Skeletal muscle cell (primary cell): Measurements from ENCODE around the gene MSL1.

ENCODE experiments used
- DNase-seq: peaks from one replicate; pipeline ENCODE4 v3.0.0-alpha.2; 2010; ENCODE audit warnings: low read depth
- H3K4me3 ChIP-seq: 2 replicates; pipeline ENCODE4 v1.5.1; 2011; ENCODE audit warnings: low read depth, mild to moderate bottlenecking, control low read depth, low read length, moderate library complexity

The MSL1 gene

GRCh38 chr17:40103071-40103661 is 18.6 kb upstream of the MSL1 start:
- no peak for DNase-seq
- H3K4me3 ChIP-seq: no peak overlapping the region

DNA sequence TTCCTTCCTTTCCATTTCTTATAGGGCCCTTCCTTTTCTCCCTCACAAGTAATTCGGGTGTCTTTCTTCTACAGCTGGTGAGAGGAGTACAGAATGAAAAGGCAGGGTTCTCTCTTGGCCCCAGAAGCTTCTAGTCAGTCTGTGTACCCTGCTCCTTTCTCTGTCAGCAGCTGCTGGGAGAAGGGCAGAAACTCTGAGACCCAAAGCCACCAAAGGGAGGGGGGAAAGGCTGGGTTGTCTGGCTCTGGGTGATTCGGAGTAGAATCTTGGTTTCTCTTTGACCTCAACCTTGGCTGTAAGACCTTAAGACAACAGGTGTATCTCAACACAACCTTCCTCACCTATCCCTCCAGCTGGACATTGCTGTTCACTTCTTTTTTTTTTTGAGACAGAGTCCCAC is 18.1 kb upstream of the MSL1 start:
- H3K4me3 ChIP-seq: no peak overlapping the region
- DNase-seq: no peak

DNA sequence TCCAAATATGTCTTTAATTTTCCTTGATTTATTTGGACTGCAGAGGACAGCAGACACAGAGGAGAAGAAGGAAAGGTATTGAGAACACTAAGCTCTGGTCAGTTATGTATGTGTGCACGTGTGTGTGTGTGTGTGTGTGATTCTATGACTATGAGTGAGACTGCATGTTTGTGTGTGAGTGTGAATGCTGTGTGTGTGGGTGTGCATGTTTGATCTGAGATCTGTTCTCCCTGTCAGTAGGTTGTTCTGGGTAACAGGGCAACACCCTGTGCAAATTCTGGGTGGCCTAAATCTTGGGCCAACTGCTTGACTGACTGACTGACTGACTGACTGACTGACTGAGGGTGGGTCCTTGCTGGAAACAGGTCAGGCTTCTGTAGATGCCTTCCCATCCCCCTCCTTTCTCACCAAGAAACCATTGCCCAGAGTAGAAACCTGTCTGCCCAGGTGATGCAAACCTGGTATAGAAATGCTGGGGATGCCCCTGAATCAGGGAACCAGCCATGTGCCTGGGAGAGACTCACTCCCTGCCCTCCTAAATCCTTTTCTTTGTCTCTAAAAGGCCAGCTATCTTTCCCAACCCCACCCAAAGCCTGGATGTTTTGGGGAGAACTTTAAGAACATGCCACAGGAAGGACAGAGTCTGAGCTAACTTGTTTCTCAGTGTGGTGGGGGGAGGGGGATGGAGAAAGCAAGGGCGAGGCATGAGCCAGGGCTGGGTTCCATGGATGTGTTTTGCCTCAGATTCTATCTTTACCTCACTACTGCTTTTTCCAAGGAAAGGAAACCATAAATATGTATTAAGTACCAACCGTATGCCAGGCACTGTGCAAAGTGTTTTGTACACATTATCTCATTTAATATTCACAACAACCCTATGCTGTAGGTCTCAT is 16.9 kb upstream of the MSL1 start:
- no peak for DNase-seq
- H3K4me3 ChIP-seq: no peak overlapping the region

- no peak for DNase-seq
- no peak overlapping the region for H3K4me3 ChIP-seq
These were observed 15.7 kb upstream of the MSL1 start for GRCh38 chr17:40105861-40106759.

GRCh38 chr17:40106760-40107521 is 14.8 kb upstream of the MSL1 start:
- no peak for DNase-seq
- H3K4me3 ChIP-seq: no peak overlapping the region

- no peak for DNase-seq
- H3K4me3 ChIP-seq: no peak overlapping the region
These were observed 14.1 kb upstream of the MSL1 start for GRCh38 chr17:40107522-40108174.

DNA sequence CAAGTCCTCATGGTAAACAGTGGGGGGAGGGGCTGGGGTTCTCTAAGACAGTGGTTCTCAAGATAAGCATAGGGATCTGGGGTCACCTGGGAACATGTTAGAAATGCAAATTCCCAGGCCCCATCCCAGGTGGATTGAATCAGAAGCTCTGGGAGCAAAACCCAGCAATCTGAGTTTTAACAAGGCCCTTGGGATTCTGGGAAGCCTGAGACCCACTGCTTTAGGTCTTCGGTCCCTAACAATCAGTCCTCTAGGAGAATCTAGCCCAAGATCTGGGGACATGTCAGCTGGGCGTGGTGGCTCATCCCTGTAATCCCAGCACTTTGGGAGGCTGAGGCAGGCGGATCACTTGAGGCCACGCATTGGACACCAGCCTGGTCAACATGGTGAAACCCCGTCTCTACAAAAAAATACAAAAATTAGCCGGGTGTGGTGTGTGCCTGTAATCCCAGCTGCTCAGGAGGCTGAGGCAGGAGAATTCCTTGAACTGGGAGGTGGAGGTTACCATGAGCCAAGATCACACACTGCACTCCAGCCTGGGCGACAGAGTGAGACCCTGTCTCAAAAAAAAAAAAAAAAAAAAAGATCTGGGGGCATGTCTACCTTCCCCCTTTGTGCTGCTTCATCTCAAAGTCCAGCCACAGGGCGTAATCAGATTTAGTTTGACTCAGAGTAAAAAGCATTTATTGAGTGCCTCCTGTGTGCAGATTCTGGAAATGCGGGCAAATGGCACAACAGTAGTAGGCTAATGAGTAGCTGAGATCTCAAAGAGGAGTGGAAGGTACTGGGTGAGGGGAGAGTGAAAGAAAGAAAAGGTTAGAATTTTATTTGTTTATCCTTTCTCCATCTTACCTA is 12.6 kb upstream of the MSL1 start:
- no peak for DNase-seq
- no peak overlapping the region for H3K4me3 ChIP-seq

DNA sequence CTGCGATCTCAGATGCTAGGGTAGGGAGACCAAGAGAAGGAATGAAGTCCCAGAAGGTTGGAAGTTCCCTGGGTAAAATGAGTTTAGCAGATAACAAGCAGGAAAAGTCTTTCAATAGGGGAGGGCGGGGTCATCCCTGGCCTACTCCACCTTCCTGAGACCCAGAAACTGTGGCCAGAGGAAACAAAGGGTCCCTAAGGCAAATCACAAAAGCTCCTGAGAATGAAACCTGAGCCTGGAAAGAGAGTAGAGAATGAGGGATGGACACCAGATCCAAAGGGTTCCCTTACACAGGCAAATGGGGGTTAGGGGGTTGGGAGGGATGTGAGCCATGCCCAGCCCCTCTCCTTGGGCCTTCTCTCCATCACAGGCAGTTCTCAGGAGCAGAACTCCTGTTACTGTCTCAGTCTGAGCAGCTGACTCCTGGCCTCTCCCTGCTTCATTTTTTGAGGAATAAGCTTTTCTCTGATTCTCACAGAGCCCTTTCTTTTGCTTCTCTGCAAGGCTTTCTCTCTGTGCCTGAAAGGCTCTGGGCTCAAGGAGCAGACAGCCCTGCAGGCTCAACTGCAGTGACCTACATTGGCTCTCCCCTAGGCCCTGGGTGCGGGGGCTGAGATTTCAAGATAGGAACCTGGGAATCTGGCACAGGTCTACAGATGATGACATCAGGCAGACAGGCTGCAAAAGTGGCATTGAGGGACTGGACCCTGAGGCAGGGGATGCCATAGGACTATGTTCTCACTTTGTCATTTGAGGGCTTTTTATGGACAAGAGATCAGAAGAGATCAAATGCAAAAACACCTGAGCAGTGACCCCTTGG is 11.5 kb upstream of the MSL1 start:
- no peak for DNase-seq
- H3K4me3 ChIP-seq: no peak overlapping the region

DNA sequence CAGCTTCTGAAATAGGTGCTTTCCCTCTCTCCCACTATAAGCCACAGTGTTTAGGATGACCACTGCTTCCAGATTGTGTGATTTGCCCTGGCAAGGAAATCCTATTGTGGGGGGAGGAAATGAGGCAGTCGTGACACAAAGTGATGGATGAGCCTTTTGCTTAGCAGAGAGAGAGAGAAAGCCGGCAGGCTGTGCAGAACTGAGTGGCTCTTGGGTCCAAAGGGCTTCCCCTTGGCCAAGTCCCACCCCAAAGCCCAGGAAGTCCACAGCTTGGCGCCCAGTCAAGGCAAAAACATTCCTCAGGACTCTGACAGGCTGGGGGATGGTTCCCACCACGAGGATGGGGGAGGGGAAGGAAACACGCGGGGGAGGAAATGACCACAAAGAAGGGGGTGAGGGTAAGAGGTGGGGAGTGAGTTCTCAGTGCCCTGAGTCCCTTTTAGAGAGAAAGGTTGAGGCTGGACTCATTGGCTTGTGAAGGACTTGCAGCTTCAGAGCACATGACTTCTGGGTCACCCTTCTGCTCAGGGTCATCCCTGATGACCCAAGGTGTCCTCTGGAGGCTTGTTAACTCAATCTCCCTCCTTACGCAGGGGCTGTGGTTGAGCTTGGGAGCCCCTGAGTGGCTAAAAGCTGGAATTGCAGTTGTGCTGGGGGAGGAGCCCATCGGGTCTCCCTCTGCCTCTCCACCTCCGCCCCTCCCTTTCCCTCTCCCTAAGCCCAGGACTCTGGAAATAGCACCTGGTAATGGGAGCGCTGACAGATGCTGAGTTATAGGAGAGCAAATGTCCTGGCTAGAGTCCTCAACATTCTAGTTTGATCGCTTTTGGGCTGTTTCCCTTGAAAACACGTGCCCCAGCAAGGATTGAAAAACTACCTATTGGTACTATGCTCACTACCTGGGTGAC is 10.3 kb upstream of the MSL1 start:
- H3K4me3 ChIP-seq: peak overlapping the region; percentile 7

GRCh38 chr17:40112191-40112711 is 9.5 kb upstream of the MSL1 start:
- no peak for DNase-seq
- no peak overlapping the region for H3K4me3 ChIP-seq

More for the DNA sequence above, 10.3 kb upstream of the MSL1 start:
- peak; percentile 89 for DNase-seq

DNA sequence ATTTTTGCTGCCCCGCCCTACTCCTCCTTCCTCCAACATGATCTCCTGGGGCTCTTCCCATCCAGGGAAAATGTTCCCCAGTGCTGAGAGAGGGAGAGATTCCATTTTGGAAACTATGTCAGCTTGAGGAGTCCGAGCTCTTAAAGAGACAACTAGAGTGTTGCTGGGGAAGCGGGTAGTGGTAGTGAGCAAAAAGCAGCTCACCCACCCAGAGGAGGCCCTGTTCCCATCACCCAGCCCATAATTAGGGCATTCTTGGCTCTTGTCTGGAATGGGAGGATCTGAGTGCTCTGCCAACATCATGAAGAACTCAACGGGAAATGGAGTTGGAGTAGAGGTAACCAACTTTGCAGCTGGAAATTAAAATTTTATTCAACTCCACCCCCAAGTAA is 9.1 kb upstream of the MSL1 start:
- H3K4me3 ChIP-seq: no peak overlapping the region
- DNase-seq: no peak

- DNase-seq: peak; percentile 87
- H3K4me3 ChIP-seq: peak overlapping the region; percentile 41
These were observed 8.5 kb upstream of the MSL1 start for GRCh38 chr17:40113110-40113906.

GRCh38 chr17:40113907-40114245 is 7.9 kb upstream of the MSL1 start:
- DNase-seq: no peak
- H3K4me3 ChIP-seq: peak overlapping the region; percentile 41

GRCh38 chr17:40115101-40115436 is 6.7 kb upstream of the MSL1 start:
- no peak for DNase-seq
- H3K4me3 ChIP-seq: no peak overlapping the region

DNA sequence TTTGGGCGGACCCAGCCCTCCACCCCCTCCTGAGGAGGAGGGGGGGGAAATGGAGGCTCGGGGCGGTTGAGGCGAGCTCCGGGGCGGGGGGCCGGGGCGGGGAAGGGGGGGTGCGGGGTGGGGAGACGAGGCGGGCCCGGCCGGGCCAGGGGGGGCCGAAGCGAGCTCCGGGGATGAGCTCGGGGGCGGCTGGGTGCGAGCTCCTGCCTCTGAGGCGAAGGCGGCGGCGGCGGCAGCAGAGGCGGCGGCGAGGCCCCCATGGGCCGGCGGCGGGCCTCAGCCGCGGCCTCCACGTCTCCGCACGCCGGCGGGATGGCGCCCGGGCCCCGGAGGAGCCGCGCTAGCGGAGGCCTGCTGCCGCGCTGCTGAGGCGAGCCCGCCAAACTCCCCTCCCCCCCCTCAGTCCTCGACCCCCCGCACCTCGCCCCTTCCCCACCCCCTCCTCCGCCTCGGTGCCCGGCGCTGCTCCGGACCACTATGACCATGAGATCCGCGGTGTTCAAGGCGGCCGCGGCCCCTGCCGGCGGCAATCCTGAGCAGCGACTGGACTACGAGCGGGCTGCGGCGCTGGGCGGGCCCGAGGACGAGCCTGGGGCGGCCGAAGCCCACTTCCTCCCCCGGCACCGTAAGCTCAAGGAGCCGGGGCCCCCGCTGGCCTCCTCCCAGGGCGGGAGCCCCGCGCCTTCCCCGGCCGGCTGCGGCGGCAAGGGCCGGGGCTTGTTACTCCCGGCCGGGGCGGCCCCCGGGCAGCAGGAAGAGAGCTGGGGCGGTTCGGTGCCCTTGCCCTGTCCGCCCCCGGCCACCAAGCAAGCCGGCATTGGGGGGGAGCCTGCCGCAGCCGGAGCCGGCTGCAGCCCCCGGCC is 596 bp downstream of the MSL1 start:
- DNase-seq: no peak

More for the DNA sequence above, 596 bp downstream of the MSL1 start:
- H3K4me3 ChIP-seq: peak overlapping the region; percentile 90
